Activated T-helper 9 cell treated with anti-CD3 and anti-CD28 coated beads, Interleukin-2, amount 50 U/mL, for 16 hours (primary cell): ENCODE data around the gene HMGCR.
"Not testable (repeated sequence)": the region's sequence is repeated elsewhere in the genome, so short reads cannot be mapped to it uniquely, and the experiment has no call there.

ENCODE experiments used
- DNase-seq: peaks from one replicate; pipeline ENCODE4 v3.0.0-alpha.2; 2020; ENCODE audit warnings: low read depth

The HMGCR gene

DNA sequence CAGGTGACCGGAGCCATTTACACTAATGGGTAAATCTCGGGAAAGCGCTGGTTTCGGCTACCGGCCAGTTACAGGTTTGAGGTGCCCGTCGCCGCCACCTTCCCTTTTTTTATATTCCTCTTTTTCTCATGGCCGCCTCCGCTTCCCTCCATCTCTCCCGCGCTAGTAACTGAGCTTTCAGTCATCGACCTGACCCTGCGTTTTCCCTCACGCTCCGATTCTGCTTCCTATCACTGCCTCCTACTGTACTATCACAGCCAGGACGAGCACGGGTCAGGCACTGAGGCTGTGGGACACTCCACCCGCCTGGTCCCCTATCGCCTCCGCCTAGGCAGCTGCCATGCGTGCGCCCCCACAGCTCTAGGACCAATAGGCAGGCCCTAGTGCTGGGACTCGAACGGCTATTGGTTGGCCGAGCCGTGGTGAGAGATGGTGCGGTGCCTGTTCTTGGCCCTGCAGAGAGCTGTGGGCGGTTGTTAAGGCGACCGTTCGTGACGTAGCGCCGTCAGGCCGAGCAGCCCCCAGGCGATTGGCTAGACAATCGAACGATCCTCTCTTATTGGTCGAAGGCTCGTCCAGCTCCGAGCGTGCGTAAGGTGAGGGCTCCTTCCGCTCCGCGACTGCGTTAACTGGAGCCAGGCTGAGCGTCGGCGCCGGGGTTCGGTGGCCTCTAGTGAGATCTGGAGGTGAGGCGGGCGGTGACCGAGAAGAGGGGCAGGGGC lies at the start of gene HMGCR:
TSS of gene HMGCR (plus strand) at position 606 of the 722 bp plus-strand sequence. CDS start 5,386 bp downstream, outside the sequence.
- DNase-seq: peak; percentile 95

DNA sequence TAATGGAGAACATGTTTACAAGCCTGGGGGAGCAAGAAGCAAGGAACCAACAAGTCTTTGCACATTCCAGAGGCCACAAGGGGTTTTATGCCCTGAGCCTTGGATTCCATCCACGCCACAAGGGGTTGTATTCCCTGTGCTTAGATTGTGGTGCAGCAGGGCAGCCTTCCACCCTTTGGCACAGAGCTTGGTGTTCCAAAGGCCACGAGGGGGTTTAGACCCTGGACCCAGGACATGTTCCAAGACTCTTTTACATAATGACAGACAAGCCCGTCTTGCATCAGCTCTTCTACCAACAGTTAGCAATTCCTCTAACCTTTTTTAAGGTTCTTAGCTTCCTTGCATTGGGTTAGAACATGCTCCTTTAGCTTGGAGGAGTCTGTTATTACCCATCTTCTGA lies 45.2 kb upstream of the HMGCR start:
- not testable (repeated sequence) for DNase-seq

DNA sequence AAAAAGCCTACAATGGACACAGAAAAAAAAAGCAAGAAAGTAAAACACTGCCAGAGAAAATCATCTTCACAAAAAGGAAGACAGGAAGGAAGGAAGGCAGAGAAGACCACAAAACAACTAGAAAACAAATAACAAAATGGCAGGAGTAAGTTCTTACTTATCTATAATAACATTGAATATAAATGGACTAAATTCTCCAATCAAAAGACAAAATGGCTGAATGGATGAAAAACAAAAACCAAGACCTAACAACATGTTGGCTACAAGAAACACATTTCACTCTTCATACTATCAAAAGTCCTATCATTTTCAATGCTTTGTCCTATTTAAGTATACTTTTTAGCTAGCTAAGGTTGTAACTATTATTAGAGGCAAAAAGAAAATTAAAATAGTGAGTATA lies 36.9 kb upstream of the HMGCR start:
- no peak for DNase-seq

DNA sequence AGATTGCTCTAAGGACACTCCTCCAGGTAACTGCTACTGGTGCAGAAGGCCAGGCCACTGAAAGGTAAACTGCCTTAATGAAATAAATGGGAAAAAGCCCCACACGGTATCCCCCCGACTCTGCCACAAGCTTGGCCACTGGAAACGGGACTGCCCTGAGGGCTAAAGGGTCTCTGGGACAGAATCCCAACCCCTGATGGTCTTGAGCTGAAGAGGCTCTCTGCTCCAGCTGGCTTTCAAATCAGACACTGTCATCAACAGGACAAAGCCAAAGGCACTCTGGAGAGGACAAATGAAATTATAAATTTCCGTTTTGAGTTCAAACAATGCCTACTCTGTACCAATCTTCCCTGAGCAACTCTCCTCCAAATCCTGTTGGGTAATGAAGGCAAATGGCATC lies 33.6 kb upstream of the HMGCR start:
- DNase-seq: no peak

DNA sequence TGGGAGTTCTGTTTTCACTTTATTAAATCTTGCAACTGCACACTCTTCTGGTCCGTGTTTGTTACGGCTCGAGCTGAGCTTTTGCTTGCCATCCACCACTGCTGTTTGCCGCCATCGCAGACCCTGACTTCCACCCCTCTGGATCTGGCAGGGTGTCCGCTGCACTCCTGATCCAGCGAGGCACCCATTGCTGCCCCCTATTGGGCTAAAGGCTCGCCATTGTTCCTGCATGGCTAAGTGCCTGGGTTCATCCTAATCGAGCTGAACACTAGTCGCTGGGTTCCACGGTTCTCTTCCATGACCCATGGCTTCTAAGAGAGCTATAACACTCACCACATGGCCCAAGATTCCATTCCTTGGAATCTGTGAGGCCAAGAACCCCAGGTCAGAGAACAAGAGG lies 32.5 kb upstream of the HMGCR start:
- not testable (repeated sequence) for DNase-seq

DNA sequence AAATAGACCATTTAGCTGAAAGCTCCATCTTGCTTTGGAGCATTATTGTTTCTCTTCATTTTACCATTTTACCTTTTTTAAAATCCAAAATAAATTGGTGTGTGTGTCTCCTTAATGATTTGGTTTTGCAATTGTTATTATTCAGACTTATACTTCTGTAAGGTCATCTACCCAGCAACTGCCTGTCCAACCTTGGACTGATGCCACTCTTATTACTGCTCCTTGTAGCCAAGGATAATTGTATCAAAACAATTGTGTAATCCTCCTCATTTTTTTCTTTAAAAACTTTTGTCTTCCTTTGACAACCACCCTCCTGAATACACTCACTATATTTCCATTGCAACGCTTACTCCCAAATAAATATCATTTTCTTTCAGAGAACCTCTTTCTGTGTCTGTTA lies 30.3 kb upstream of the HMGCR start:
- no peak for DNase-seq

DNA sequence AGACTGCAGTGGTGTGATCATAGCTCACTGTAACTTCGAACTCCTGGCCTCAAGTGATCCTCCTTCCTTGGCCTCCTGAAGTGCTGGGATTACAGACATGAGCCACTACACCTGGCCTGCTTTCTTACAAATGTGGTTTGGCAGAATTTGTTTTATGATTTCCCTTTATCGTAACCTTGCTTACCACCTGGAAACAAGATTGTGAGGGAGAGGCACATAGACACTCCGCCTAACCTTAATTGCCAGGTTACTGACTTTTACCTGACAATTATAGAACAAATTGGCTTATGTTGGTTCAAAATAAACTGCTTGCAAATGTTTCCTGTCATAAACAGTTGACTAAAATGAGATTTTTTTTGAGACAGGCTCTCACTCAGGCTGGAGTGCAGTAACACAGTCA lies 26.8 kb upstream of the HMGCR start:
- DNase-seq: no peak

DNA sequence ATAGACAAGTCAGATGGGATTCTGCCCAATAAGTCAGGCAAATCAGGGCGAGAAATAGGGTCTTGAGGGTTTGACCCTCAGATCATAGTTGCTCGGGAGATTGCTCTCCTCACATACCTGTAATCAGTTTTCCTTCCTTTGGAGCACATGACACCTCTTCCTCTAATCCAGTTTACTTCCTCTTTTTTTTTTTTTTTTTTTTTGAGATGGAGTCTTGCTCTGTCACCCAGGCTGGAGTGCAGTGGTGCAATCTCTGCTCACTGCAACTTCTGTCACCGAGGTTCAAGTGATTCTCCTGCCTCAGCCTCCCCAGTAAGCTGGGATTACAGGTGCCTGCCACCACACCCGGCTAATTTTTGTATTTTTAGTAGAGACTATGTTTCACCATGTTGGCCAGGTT lies 17.9 kb upstream of the HMGCR start:
- DNase-seq: not testable (repeated sequence)

DNA sequence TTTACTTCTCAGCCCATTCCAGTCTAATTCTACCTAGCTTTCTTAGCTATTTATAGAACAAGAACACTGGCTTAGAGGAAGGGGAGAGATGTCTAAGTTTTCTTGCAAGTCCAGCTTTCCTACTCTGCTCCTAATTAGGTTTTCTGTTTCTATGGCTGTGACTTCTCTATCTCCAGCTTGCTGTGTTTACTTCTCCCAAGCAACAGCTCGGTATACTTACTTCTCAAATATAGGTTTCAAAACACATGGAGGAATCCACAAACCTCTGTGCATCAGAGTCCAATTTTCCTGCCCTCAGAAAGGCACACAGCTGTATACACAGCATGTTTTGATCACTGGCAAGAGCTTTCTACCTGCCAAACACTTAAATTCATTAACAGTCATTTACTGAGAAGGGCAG lies 17.4 kb upstream of the HMGCR start:
- DNase-seq: no peak

DNA sequence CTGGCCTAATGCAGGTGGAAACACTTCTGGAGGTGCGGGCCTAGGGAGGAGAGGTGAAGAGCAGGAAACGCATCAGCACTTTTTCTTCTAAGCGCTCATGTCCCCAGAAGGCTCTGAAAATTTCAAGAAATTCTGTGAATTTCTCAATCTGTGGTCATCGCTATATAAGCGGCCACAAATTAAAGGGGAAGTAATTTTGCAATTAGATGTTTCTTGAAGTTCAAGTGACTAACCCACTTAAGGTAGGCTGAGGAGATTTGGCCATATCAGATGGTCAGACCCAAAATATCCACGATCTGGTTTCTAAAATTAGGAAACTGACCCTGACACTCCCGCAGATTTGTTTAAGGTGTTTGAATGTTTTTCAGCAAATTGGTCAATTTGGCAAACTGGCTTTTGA lies 16.6 kb upstream of the HMGCR start:
- DNase-seq: no peak

DNA sequence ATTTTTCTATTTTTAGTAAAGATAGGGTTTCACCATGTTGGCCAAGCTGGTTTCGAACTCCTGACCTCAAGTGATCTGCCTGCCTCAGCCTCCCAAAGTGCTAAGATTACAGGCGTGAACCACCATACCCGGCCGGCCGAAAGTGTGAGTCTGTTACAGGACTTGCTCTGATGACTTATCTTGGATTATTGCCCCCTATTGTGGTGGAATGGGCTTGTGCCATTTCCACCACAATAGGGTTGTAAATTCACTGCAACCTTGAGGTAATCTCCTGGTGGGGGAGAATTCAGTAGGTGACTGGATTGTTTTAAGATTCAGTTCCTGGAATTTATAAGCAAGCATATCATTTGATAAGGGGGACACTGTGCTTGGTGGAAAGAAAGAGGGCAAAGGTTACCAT lies 15.0 kb upstream of the HMGCR start:
- DNase-seq: no peak

DNA sequence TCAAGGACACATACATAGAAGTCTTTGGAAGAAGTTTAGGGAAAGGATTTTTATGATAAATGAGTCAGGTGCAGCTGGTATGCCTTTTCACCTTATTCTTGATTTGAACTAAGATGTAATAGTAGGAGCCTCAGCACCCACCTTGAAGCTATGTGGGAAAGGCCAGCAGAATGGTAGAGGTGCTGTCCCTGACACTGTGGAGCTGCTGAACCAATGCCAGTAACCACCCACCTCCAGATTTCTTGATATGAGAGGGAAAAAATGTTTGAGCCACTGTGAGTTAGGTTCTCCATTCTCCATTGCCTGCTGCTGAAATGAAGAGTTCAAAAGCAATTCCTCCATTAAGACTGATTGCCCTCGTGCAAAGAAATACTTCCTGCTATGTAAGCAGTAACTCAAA lies 12.2 kb upstream of the HMGCR start:
- no peak for DNase-seq

DNA sequence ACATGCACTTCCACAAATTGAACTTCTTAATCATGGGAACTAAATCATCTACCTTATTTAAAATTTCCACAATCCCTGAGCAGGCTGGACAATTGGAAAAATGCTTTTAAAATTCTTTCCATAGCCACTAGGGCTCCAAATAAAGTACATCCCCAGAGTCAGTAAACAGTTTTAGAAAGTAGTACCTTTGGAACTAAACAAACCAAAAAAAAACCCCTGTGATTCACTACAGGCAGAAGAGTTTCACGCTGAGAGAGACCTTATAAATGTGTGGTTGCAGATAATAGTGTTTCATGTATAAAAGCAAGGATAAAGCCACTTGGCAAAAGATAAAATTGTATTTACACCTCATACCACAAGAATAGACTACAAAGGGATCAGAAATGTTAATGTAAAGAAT lies 11.8 kb upstream of the HMGCR start:
- no peak for DNase-seq

DNA sequence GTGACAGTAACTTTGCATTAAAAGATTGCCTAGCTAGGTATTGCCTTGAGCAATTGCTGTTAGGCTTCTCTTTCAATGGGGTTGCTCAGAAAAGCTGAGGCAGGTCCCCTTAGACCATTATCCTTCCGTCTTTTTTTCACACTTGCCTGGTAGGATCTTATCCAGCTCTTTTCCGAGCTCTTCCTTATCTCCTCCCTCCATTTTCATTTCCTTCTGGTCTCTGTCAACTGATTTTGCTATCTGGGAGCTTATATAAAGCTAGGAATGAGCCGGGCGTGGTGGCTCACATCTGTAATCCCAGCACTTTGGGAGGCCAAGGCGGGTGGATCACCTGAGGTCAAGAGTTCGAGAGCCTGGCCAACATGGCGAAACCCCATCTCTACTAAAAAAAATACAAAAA lies 6.6 kb upstream of the HMGCR start:
- DNase-seq: no peak

DNA sequence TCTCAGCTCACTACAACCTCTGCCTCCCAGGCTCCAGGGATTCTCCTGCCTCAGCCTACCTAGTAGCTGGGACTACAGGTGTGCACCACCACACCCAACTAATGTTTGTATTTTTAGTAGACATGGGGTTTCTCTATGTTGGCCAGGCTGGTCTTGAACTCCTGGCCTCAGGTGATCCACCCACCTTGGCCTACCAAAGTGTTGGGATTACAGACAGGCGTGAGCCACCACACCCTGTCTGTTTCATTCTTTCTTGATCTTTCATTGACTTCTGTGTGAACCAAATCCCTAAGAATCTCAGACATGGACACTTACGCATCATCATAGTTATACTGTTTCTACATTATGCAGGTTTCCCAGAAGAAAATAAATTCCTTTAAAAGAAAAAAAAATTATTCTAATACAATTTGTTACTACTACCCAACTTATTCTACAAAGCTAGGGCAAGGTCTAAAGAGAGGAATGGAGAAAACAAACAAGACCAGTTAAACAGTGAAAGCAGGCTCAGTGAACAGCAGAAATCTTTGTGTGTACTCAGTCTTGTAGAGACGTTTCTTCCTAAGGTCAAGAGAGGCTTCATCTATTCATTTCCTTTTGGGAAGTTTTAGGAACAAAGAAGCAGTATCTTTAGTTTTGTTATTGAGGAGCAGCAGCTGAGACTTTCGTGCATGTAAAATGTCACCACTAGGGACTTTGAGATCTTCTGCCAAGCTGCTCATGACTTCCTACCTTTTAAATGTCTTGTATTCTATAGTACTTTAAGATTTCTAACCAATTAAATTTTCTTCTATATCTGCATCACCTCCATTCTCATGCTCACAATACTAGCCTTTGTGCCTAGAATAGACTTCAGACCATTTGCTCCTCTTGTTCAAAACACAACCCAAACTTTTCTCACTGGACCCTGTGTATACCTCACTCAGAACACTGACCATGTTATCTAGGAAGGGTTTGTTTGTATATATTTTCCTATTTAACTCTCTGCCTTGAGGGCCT lies 5.6 kb upstream of the HMGCR start:
- no peak for DNase-seq

DNA sequence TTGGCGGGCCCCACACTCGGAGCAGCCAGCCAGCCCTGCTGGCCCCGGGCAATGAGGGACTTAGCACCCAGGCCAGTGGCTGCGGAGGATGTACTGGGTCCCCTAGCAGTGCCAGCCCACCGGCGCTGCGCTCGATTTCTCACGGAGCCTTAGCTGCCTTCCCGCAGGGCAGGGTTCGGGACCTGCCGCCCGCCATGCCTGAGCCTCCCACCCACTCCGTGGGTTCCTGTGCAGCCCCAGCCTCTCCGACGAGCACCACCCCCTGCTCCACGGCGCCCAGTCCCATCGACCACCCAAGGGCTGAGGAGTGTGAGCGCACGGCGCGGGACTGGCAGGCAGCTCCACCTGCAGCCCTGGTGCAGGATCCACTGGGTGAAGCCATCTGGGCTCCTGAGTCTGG lies 3.3 kb upstream of the HMGCR start:
- not testable (repeated sequence) for DNase-seq

DNA sequence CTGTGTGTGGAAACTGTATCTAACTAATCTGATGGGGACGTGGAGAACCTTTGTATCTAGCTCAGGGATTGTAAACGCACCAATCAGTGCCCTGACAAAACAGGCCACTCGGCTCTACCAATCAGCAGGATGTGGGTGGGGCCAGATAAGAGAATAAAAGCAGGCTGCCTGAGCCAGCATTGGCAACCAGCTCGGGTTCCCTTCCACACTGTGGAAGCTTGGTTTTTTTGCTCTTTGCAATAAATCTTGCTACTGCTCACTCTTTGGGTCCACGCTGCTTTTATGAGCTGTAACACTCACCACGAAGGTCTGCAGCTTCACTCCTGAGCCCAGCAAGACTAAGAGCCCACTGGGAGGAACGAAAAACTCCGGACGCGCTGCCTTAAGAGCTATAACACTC lies 2.6 kb upstream of the HMGCR start:
- not testable (repeated sequence) for DNase-seq

DNA sequence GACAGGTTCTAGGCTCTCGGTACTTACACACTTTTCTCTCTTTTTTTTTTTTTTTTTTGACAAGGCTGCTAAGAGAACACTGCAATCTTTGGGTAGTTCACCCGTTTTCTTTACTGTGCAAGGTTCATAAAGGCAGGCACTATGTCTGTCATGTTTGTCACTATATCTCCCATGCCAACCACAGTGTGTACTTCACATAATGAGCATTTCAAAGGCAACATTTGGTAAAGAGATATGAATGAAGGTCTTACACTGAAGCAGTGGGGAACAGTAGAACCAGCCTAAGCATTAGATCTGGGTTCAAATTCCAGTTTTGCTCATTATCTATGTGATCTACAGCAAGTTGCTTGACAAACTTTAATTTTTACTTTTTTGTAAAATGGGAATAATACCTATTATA lies 1.5 kb upstream of the HMGCR start:
- DNase-seq: no peak

DNA sequence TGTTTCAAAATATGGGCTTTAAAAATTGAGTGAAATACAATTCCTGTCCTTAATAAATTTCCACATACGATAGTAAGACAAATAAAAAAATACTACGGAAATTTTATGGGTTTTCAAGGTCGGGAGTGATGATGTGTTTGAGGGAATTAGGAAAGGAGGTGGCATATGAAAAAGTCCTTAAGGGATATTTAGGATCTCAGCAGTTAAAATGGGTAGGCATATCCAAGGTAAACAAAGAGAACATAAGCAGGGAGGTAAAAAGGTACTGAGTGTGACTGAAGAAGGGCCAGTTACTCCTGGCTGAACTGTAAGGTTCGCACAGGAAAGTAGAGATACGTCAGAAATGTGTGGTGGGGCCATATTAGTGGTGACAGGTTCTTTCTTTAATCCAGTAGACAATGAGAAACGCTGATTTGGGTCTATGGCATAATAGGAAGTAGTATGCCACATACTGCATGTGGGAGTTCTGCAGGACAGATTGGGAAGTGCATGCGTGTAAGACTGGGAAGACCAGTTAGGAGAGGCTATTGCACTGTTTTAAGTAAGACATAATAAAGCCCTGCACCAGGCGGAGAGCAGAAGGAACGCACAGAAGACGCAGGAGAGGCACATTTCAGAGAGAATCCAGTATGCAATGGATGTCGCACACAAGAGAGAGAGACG lies 937 bp upstream of the HMGCR start:
- peak; percentile 4 for DNase-seq

DNA sequence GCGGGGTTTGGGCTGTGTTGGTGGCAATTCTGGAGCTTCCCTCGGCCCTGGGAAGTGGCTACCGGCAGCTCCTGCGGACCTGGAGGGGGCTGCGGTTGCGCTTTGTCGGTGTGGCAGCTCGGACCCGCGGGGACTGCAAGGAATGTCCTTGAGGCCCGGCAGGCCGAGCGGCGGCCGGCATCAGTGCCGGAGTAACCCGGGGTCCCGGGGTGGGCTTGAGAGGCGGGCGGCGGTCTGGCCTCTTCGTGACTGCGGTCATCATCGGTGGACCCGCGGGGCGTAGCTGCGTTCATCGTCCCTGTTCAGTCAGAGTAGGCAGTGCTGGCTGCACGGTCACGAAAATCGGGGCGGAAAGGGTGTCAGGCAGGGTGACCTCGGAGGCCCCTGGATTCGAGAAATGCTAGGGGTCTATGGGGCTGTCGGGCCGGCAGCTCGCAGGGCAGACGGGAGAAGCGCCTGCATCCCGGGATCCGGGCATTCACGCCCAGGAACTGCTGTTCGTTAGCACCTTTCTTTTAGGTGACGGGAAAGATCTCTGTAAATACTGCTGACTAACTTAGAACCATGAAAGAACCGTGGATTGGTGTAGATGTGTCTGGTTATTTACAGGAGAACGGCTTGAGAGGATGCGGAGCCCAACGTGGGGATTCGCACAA lies 474 bp downstream of the HMGCR start:
- no peak for DNase-seq

DNA sequence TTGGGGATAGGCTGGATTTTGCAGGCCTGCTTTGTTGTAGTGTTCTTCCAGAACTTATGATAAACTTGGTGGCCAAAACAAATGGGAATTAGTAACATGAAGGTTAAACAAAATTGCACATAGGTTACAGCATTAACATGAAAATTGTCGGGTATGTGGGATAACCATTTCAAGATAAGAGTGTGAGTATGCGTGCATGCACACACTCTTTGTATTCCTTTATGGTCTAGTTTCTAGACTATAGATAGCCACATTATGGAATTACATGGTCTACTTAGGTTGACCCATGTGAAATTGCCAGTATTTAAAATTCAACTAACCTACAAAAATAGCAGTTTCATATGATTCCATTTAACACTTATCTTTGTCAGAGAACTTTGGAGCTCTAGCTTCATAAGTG lies 1.4 kb downstream of the HMGCR start:
- no peak for DNase-seq
